H7 (cell line): ENCODE results near the gene KCNH8. TPM values are rescaled to one million over a fixed set of nuclear protein-coding genes. Genes with fewer than 3 reads are reported as not detected.

ENCODE experiments used
- DNase-seq: peaks from one replicate; pipeline ENCODE4 v3.0.0; 2012
- H3K27me3 ChIP-seq: 2 replicates; pipeline ENCODE4 v1.6.0; 2011; ENCODE audit warnings: mild to moderate bottlenecking, low read length; ENCODE audit not compliant: control insufficient read depth, insufficient read depth
- H3K36me3 ChIP-seq: replicated peaks from 2 replicates; pipeline ENCODE4 v1.5.1; 2011; ENCODE audit warnings: low read length; ENCODE audit not compliant: control insufficient read depth, insufficient read depth
- H3K4me3 ChIP-seq: 2 replicates; pipeline ENCODE4 v1.5.1; 2011; ENCODE audit warnings: low read depth, mild to moderate bottlenecking, control low read depth, low read length, moderate library complexity; ENCODE audit not compliant: insufficient read depth
- total RNA-seq: library from RNA; depleted of rRNA; stranded (reverse); fragments of >200 nt; shearing (Covaris generic); gene quantifications from 2 replicates; pipeline ENCODE4 v1.2.3, GENCODE V29; 2014

KCNH8 gene
- total RNA-seq, 1 experiment from 2014 or later, result 0.55 TPM

GRCh38 chr3:19547665-19548464 lies 399.6 kb downstream of the KCNH8 start:
- DNase-seq, result no peak

GRCh38 chr3:19559724-19560442 lies 411.6 kb downstream of the KCNH8 start:
- Histone ChIP-seq H3K4me3 (no peak overlapping the region), H3K36me3 (no peaks in the 10 kb centered on the region), H3K27me3 (no peaks in the 10 kb centered on the region)
- DNase-seq, result no peak

More at GRCh38 chr3:19547665-19548464, 399.6 kb downstream of the KCNH8 start:
- Histone ChIP-seq H3K36me3 (no peaks in the 10 kb centered on the region), H3K4me3 (no peak overlapping the region), H3K27me3 (no peaks in the 10 kb centered on the region)

- DNase-seq, result no peak
- Histone ChIP-seq H3K36me3 (no peaks in the 10 kb centered on the region), H3K4me3 (no peak overlapping the region), H3K27me3 (no peaks in the 10 kb centered on the region)
These were observed 425.3 kb downstream of the KCNH8 start for GRCh38 chr3:19573644-19574043.

- no peaks in the 10 kb centered on the region for H3K36me3 ChIP-seq
- DNase-seq, result no peak
- no peak overlapping the region for H3K4me3 ChIP-seq
- H3K27me3 ChIP-seq, result no peaks in the 10 kb centered on the region
These were observed 426.0 kb downstream of the KCNH8 start for GRCh38 chr3:19574268-19574667.

GRCh38 chr3:19576343-19576742 lies 428.0 kb downstream of the KCNH8 start:
- DNase-seq, result no peak
- Histone ChIP-seq H3K27me3 (no peaks in the 10 kb centered on the region), H3K4me3 (no peak overlapping the region), H3K36me3 (no peaks in the 10 kb centered on the region)
